GM23338 (cell line): ENCODE results near the gene TBX1. TPM values are rescaled to one million over a fixed set of nuclear protein-coding genes. Genes with fewer than 3 reads are reported as not detected.

Experiments
- ATAC-seq: fragments of 200-7000 bp; cut with Tn5 transposase; 3 replicates; pipeline ENCODE4 v1.9.1; 2020
- DNase-seq: peaks from one replicate; pipeline ENCODE4 v3.0.0-alpha.2; 2015; ENCODE audit warnings: low spot score
- H2AFZ ChIP-seq: fragments of 200-600 bp; sonication (generic); 2 replicates; pipeline ENCODE4 v1.8.0; 2016; ENCODE audit warnings: antibody characterized with exemption, mild to moderate bottlenecking, moderate library complexity
- H3F3A ChIP-seq: fragments of 200-600 bp; sonication (generic); replicated peaks from 2 replicates; pipeline ENCODE4 v1.8.0; 2017; ENCODE audit warnings: antibody characterized with exemption, mixed run types, low read depth
- H3K27ac ChIP-seq: fragments of 200-600 bp; sonication (generic); 2 replicates; pipeline ENCODE4 v1.6.1; 2016; ENCODE audit warnings: low read depth
- H3K27me3 ChIP-seq: fragments of 200-600 bp; sonication (generic); 2 replicates; pipeline ENCODE4 v1.8.0; 2016; ENCODE audit warnings: mild to moderate bottlenecking, mixed run types, moderate library complexity; ENCODE audit not compliant: insufficient read depth
- H3K36me3 ChIP-seq: fragments of 200-600 bp; sonication (generic); 2 replicates; pipeline ENCODE4 v1.8.0; 2016; ENCODE audit warnings: mild to moderate bottlenecking; ENCODE audit not compliant: insufficient read depth
- H3K4me1 ChIP-seq: fragments of 200-600 bp; sonication (generic); 2 replicates; pipeline ENCODE4 v1.8.0; 2016; ENCODE audit warnings: mild to moderate bottlenecking, moderate library complexity; ENCODE audit not compliant: insufficient read depth
- H3K4me2 ChIP-seq: fragments of 200-600 bp; sonication (generic); 2 replicates; pipeline ENCODE4 v1.7.1; 2017; ENCODE audit warnings: mixed run types
- H3K4me3 ChIP-seq: fragments of 200-600 bp; sonication (generic); 2 replicates; pipeline ENCODE4 v1.6.1; 2016; ENCODE audit warnings: mixed run types
- H3K79me2 ChIP-seq: fragments of 200-600 bp; sonication (generic); replicated peaks from 2 replicates; pipeline ENCODE4 v1.8.0; 2017; ENCODE audit warnings: mild to moderate bottlenecking; ENCODE audit not compliant: insufficient read depth
- H3K9me2 ChIP-seq: fragments of 200-600 bp; sonication (generic); 2 replicates; pipeline ENCODE4 v1.8.0; 2017; ENCODE audit not compliant: insufficient read depth
- H4K20me1 ChIP-seq: fragments of 200-600 bp; sonication (generic); replicated peaks from 2 replicates; pipeline ENCODE4 v1.8.0; 2017; ENCODE audit warnings: mild to moderate bottlenecking; ENCODE audit not compliant: insufficient read depth
- H3K27ac Mint-ChIP-seq: 2 replicates; pipeline ENCODE4 v1.8.0; 2020; ENCODE audit warnings: inconsistent platforms, mild to moderate bottlenecking, moderate library complexity, mixed read lengths
- H3K27me3 Mint-ChIP-seq: 3 replicates; pipeline ENCODE4 v1.8.0; 2022; ENCODE audit warnings: low read depth, mild to moderate bottlenecking, moderate library complexity, mixed read lengths, inconsistent platforms; ENCODE audit not compliant: insufficient read depth, poor library complexity
- H3K36me3 Mint-ChIP-seq: 3 replicates; pipeline ENCODE4 v1.8.0; 2021; ENCODE audit warnings: low read depth, mild to moderate bottlenecking, inconsistent platforms, moderate library complexity, mixed read lengths
- H3K4me1 Mint-ChIP-seq: 3 replicates; pipeline ENCODE4 v1.8.0; 2020; ENCODE audit warnings: mild to moderate bottlenecking, inconsistent platforms, mixed read lengths
- H3K4me3 Mint-ChIP-seq: 3 replicates; pipeline ENCODE4 v1.8.0; 2021; ENCODE audit warnings: moderate library complexity, mild to moderate bottlenecking, inconsistent platforms, mixed read lengths
- H3K9me3 Mint-ChIP-seq: 3 replicates; pipeline ENCODE4 v1.8.0; 2020; ENCODE audit warnings: moderate library complexity, mild to moderate bottlenecking, inconsistent platforms, mixed read lengths
- CREB1 ChIP-seq: fragments of 250-450 bp; sonication (Bioruptor Pico); IDR thresholded peaks from 2 replicates; pipeline ENCODE4 v1.5.0; 2020; ENCODE audit warnings: low read depth, mild to moderate bottlenecking, moderate library complexity
- EZH2 ChIP-seq: fragments of 200-600 bp; sonication (generic); IDR thresholded peaks from one replicate; pipeline ENCODE4 v1.8.0; 2017; ENCODE audit warnings: antibody characterized with exemption, mild to moderate bottlenecking, low read depth; ENCODE audit not compliant: unreplicated experiment
- EZH2phosphoT487 ChIP-seq: fragments of 200-600 bp; sonication (generic); IDR thresholded peaks from one replicate; pipeline ENCODE4 v1.8.1; 2018; ENCODE audit warnings: antibody characterized with exemption; ENCODE audit not compliant: unreplicated experiment
- NANOG ChIP-seq: IDR thresholded peaks from 2 replicates; pipeline ENCODE4 v1.6.1; 2016; ENCODE audit warnings: antibody characterized with exemption, borderline replicate concordance
- POLR2AphosphoS5 ChIP-seq: IDR thresholded peaks from 2 replicates; pipeline ENCODE4 v1.6.1; 2016; ENCODE audit warnings: antibody characterized with exemption, low read depth
- ZNF331 ChIP-seq: fragments of 250-450 bp; sonication (Bioruptor Pico); IDR thresholded peaks from 2 replicates; pipeline ENCODE4 v1.5.0; 2020; ENCODE audit warnings: low read depth, mild to moderate bottlenecking, moderate library complexity
- polyA plus RNA-seq: library from polyadenylated mRNA; unstranded; fragments of >200 nt; fragmentation: Nextera tagmentation; extraction: Ambion mirVana; gene quantifications from 2 replicates; pipeline ENCODE4 v1.2.1, GENCODE V29; 2016
- total RNA-seq: library from RNA; depleted of rRNA; stranded (reverse); fragments of >200 nt; shearing (Covaris generic); gene quantifications from 2 replicates; pipeline ENCODE4 v1.2.3, GENCODE V29; 2014
- TF ChIP-seq, protein P1 (sequence below), 2 experiments: fragments of 200-600 bp in 1 of 2; sonication (generic) in 1 of 2; conservative IDR thresholded peaks; 2 replicates each; pipeline versions ENCODE4 v1.5.1 to v1.6.1; 2016 to 2017; ENCODE audit warnings: antibody characterized with exemption in 2 of 2, low read depth in 2 of 2, mild to moderate bottlenecking in 2 of 2, moderate library complexity in 1 of 2
- TF ChIP-seq, protein P2 (sequence below): IDR thresholded peaks from one replicate; pipeline ENCODE4 v1.6.1; 2018; ENCODE audit warnings: antibody characterized with exemption; ENCODE audit not compliant: unreplicated experiment
- TF ChIP-seq, protein P3 (sequence below): IDR thresholded peaks from 2 replicates; pipeline ENCODE4 v1.6.1; 2016; ENCODE audit warnings: antibody characterized with exemption

TBX1 gene
- total and polyA plus RNA-seq, 2 experiments from 2014 or later = 0.19 to 0.66 TPM

DNA sequence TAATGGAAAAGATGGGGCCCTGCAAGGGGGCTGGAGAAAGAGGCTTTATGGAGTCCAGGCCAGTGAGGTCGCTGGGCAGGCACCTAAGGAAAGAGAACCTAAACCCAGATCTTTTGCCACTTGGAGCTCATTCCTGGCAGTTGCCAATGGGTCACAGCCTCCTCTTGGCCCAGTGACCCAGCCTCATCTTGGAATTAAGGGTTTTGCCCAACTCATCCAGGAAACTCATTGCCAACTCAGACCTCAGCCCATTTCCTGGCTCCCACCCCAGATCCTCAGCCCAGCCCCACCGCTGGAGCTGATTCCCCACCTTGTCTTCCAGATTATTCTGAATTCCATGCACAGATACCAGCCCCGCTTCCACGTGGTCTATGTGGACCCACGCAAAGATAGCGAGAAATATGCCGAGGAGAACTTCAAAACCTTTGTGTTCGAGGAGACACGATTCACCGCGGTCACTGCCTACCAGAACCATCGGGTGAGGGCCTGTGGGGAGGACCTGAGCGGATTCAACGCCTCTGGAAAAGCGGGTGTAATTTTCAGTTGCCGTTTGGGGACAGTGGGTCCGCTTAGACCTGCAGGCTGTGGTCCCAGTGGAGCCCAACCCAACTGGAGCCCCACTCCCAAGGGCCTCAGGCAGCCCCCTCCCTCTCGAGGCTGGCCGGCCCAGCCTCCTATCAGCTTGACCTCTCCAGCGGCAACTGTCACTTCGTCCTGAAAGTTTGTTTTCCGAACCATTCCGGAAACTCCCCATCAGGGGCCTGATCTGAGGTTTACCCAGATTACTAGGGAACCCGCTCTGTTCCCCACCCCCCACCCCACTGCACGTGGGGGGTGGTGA, 4.3 kb downstream of the TBX1 start:
- no peaks in the 10 kb centered on the region for H3K36me3 ChIP-seq
- peaks cover 5% of the 10 kb centered on the region; the same call in 1 of the 3 replicates for H3K36me3 Mint-ChIP-seq
- peak; percentile 66 for DNase-seq
- peaks cover 2% of the 10 kb centered on the region; the same call in 1 of the 2 replicates for H4K20me1 ChIP-seq
- peaks cover 86% of the 10 kb centered on the region for H3K27me3 Mint-ChIP-seq
- no peaks in the 10 kb centered on the region for H3K79me2 ChIP-seq
- TF ChIP-seq EZH2 = peak; percentile 78
- TF ChIP-seq POLR2AphosphoS5 = no peak
- TF ChIP-seq CREB1 (CRISPR knock-in tag) = no peak
- TF ChIP-seq ZNF331 (CRISPR knock-in tag) = no peak
- TF ChIP-seq EZH2phosphoT487 = no peak
- TF ChIP-seq, protein P1, sequence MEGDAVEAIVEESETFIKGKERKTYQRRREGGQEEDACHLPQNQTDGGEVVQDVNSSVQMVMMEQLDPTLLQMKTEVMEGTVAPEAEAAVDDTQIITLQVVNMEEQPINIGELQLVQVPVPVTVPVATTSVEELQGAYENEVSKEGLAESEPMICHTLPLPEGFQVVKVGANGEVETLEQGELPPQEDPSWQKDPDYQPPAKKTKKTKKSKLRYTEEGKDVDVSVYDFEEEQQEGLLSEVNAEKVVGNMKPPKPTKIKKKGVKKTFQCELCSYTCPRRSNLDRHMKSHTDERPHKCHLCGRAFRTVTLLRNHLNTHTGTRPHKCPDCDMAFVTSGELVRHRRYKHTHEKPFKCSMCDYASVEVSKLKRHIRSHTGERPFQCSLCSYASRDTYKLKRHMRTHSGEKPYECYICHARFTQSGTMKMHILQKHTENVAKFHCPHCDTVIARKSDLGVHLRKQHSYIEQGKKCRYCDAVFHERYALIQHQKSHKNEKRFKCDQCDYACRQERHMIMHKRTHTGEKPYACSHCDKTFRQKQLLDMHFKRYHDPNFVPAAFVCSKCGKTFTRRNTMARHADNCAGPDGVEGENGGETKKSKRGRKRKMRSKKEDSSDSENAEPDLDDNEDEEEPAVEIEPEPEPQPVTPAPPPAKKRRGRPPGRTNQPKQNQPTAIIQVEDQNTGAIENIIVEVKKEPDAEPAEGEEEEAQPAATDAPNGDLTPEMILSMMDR (conservative IDR thresholded peaks at IDR 0.05; ENCODE audit: low read depth in 2 of 2) = no peak
- no peak overlapping the region for H3K27ac Mint-ChIP-seq
- peaks cover 35% of the 10 kb centered on the region for H3K4me1 Mint-ChIP-seq
- peaks cover 17% of the 10 kb centered on the region for H3F3A ChIP-seq
- H2AFZ ChIP-seq = no peak overlapping the region
- H3K27me3 ChIP-seq = peaks cover 95% of the 10 kb centered on the region
- peak overlapping the region; percentile 77 for H3K4me2 ChIP-seq
- peaks cover 42% of the 10 kb centered on the region for H3K4me1 ChIP-seq
- H3K4me3 ChIP-seq = peak overlapping the region; percentile 44; the same call in 1 of the 2 replicates
- H3K9me3 Mint-ChIP-seq = peaks cover 3% of the 10 kb centered on the region; the same call in 2 of the 3 replicates
- no peak for ATAC-seq
- no peaks in the 10 kb centered on the region for H3K9me2 ChIP-seq
- H3K4me3 Mint-ChIP-seq = peak overlapping the region; percentile 48; the same call in 2 of the 3 replicates
- H3K27ac ChIP-seq = no peak overlapping the region

DNA sequence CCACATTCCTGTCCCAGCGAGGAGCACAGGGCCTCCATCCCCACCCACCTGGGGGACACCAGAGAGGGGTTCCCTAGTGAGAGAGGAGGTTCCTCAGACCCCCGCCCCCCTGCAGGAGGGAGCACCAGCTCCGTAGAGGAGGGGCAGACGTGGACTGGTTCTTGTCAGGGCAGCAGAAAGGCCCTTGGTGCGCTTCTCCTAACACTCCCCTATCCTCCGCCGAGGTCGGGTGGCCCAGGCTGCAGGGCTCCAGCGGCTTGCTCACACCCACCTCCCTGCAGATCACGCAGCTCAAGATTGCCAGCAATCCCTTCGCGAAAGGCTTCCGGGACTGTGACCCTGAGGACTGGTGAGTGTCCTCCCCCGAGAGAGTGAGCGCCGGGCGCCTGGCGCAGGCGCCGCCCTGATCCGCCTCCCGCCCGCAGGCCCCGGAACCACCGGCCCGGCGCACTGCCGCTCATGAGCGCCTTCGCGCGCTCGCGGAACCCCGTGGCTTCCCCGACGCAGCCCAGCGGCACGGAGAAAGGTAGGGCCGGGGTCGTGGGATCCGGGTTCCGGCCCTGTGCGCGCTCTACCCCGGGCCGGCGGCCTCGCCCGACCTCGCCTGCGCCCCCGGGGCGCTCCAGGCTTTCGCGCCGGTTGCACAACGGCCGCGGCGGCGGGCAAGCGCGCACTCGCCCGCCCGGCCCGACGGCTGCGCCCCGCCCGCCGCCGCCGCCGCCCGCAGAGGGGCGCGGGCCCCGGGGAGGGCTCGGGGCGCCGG, 5.1 kb downstream of the TBX1 start:
- H3K36me3 ChIP-seq = no peaks in the 10 kb centered on the region
- peak overlapping the region; percentile 77 for H3K4me2 ChIP-seq
- Mint-ChIP-seq H3K27me3 (peaks cover 88% of the 10 kb centered on the region), H3K27ac (no peak overlapping the region), H3K36me3 (no peaks in the 10 kb centered on the region), H3K4me1 (peaks cover 30% of the 10 kb centered on the region), H3K4me3 (peak overlapping the region; percentile 64), H3K9me3 (peaks cover 3% of the 10 kb centered on the region; the same call in 1 of the 3 replicates)
- peaks cover 37% of the 10 kb centered on the region for H3K4me1 ChIP-seq
- no peaks in the 10 kb centered on the region for H3K79me2 ChIP-seq
- H3F3A ChIP-seq = peaks cover 14% of the 10 kb centered on the region
- no peaks in the 10 kb centered on the region for H3K9me2 ChIP-seq
- H4K20me1 ChIP-seq = no peaks in the 10 kb centered on the region; the same call in 1 of the 2 replicates
- H3K4me3 ChIP-seq = peak overlapping the region; percentile 44; the same call in 1 of the 2 replicates
- peaks cover 98% of the 10 kb centered on the region for H3K27me3 ChIP-seq
- ATAC-seq (peak; percentile 7), DNase-seq (peak; percentile 72)
- H2AFZ ChIP-seq = peak overlapping the region; percentile 47; the same call in 1 of the 2 replicates
- TF ChIP-seq, protein P2, sequence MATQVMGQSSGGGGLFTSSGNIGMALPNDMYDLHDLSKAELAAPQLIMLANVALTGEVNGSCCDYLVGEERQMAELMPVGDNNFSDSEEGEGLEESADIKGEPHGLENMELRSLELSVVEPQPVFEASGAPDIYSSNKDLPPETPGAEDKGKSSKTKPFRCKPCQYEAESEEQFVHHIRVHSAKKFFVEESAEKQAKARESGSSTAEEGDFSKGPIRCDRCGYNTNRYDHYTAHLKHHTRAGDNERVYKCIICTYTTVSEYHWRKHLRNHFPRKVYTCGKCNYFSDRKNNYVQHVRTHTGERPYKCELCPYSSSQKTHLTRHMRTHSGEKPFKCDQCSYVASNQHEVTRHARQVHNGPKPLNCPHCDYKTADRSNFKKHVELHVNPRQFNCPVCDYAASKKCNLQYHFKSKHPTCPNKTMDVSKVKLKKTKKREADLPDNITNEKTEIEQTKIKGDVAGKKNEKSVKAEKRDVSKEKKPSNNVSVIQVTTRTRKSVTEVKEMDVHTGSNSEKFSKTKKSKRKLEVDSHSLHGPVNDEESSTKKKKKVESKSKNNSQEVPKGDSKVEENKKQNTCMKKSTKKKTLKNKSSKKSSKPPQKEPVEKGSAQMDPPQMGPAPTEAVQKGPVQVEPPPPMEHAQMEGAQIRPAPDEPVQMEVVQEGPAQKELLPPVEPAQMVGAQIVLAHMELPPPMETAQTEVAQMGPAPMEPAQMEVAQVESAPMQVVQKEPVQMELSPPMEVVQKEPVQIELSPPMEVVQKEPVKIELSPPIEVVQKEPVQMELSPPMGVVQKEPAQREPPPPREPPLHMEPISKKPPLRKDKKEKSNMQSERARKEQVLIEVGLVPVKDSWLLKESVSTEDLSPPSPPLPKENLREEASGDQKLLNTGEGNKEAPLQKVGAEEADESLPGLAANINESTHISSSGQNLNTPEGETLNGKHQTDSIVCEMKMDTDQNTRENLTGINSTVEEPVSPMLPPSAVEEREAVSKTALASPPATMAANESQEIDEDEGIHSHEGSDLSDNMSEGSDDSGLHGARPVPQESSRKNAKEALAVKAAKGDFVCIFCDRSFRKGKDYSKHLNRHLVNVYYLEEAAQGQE = no peak
- TF ChIP-seq, protein P3, sequence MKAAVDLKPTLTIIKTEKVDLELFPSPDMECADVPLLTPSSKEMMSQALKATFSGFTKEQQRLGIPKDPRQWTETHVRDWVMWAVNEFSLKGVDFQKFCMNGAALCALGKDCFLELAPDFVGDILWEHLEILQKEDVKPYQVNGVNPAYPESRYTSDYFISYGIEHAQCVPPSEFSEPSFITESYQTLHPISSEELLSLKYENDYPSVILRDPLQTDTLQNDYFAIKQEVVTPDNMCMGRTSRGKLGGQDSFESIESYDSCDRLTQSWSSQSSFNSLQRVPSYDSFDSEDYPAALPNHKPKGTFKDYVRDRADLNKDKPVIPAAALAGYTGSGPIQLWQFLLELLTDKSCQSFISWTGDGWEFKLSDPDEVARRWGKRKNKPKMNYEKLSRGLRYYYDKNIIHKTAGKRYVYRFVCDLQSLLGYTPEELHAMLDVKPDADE = no peak
- TF ChIP-seq EZH2 (peak; percentile 95), POLR2AphosphoS5 (no peak), NANOG (no peak)
- no peak overlapping the region for H3K27ac ChIP-seq
